H1 (cell line): ENCODE measurements around the gene PKNOX1. TPM values are rescaled to one million over a fixed set of nuclear protein-coding genes. Genes with fewer than 3 reads are reported as not detected.

Source experiments
- CTCF ChIA-PET: fragments of 300-600 bp; sonication (Branson Sonifier 250); formaldehyde crosslinking; loops from one replicate; lab custom pipeline; 2021; ENCODE audit not compliant: partially characterized antibody; lab: Charles Lee
- POLR2A ChIA-PET: fragments of 300-600 bp; sonication (Branson Sonifier 250); formaldehyde crosslinking; loops from one replicate; lab custom pipeline; 2021; ENCODE audit warnings: inconsistent platforms; ENCODE audit not compliant: partially characterized antibody; lab: Charles Lee
- DNase-seq, 2 experiments: peaks; one replicate each; pipeline versions ENCODE4 v3.0.0 to v3.0.0-alpha.2; 2010 to 2022; ENCODE audit warnings: low spot score in 2 of 2, low read depth in 1 of 2, mixed read lengths in 1 of 2
- FAIRE-seq: peaks from 2 replicates; lab custom pipeline; 2011; peaks lifted over from hg19 to GRCh38; lab: Jason Lieb, UNC
- H2AFZ ChIP-seq: 2 replicates; pipeline ENCODE4 v1.8.1; 2012; ENCODE audit warnings: low read length, inconsistent platforms
- H2AK5ac ChIP-seq: 2 replicates; pipeline ENCODE4 v1.6.1; 2013; ENCODE audit warnings: low read depth, low read length
- H2BK120ac ChIP-seq: replicated peaks from 2 replicates; pipeline ENCODE3; 2013; ENCODE audit warnings: low read depth, low read length, inconsistent platforms
- H2BK12ac ChIP-seq: 2 replicates; pipeline ENCODE4 v1.6.1; 2013; ENCODE audit warnings: low read depth, low read length
- H2BK15ac ChIP-seq: 2 replicates; pipeline ENCODE4 v1.6.1; 2013; ENCODE audit warnings: low read length
- H2BK20ac ChIP-seq: 2 replicates; pipeline ENCODE4 v1.6.1; 2013; ENCODE audit warnings: low read length
- H2BK5ac ChIP-seq: 2 replicates; pipeline ENCODE4 v1.6.1; 2013; ENCODE audit warnings: low read depth, low read length
- H3K14ac ChIP-seq: 2 replicates; pipeline ENCODE4 v1.6.1; 2013; ENCODE audit warnings: inconsistent platforms; ENCODE audit not compliant: insufficient read length
- H3K18ac ChIP-seq: 2 replicates; pipeline ENCODE4 v1.6.1; 2013; ENCODE audit warnings: low read length; ENCODE audit errors: extremely low read depth
- H3K23ac ChIP-seq: 2 replicates; pipeline ENCODE4 v1.6.1; 2013; ENCODE audit warnings: inconsistent platforms; ENCODE audit not compliant: insufficient read length
- H3K23me2 ChIP-seq: 2 replicates; pipeline ENCODE4 v1.6.1; 2013; ENCODE audit warnings: low read depth, low read length
- H3K27ac ChIP-seq: 2 replicates; pipeline ENCODE4 v1.6.1; 2011; ENCODE audit warnings: low read depth, low read length, inconsistent platforms
- H3K27me3 ChIP-seq, 4 experiments: replicated peaks in 1 of 4; 1 replicate in 1 of 4; 2 replicates in 3 of 4; pipeline versions ENCODE4 v1.6.1 to v1.8.1; 2011 to 2013; ENCODE audit warnings: low read length in 3 of 4, mild to moderate bottlenecking in 3 of 4, inconsistent platforms in 2 of 4, mixed read lengths in 2 of 4, moderate library complexity in 1 of 4; ENCODE audit not compliant: control insufficient read depth in 3 of 4, insufficient read depth in 3 of 4; ENCODE audit errors: extremely low read depth in 1 of 4
- H3K36me3 ChIP-seq, 4 experiments: 2 replicates each; pipeline versions ENCODE4 v1.6.1 to v1.8.1; 2011 to 2013; ENCODE audit warnings: mild to moderate bottlenecking in 4 of 4, low read length in 3 of 4, moderate library complexity in 2 of 4, control low read depth in 1 of 4, inconsistent platforms in 1 of 4; ENCODE audit not compliant: insufficient read depth in 4 of 4, control insufficient read depth in 2 of 4
- H3K4ac ChIP-seq: replicated peaks from 2 replicates; pipeline ENCODE3; 2013; ENCODE audit warnings: low read length, low read depth, mixed read lengths, inconsistent platforms; ENCODE audit not compliant: insufficient read length
- H3K4me1 ChIP-seq, 4 experiments: replicated peaks in 1 of 4; 1 replicate in 1 of 4; 2 replicates in 3 of 4; pipeline versions ENCODE4 v1.6.1 to v1.8.1; 2011 to 2013; ENCODE audit warnings: low read length in 3 of 4, inconsistent platforms in 2 of 4, mixed read lengths in 1 of 4; ENCODE audit not compliant: insufficient read depth in 4 of 4, control insufficient read depth in 3 of 4
- H3K4me2 ChIP-seq, 2 experiments: 2 replicates each; pipeline versions ENCODE4 v1.6.1 to v1.8.1; 2011 to 2013; ENCODE audit warnings: low read depth in 2 of 2, low read length in 2 of 2, control low read depth in 1 of 2, inconsistent platforms in 1 of 2, mild to moderate bottlenecking in 1 of 2; ENCODE audit not compliant: insufficient read depth in 1 of 2
- H3K4me3 ChIP-seq, 4 experiments: fragments of 200-600, 300-600 bp in 1 of 4; sonication (generic), shearing (Covaris generic), sonication (Bioruptor Twin) in 1 of 4; 2 replicates each; pipeline versions ENCODE4 v1.5.1 to v1.8.1; 2011 to 2016; ENCODE audit warnings: low read length in 4 of 4, low read depth in 3 of 4, control low read depth in 2 of 4, inconsistent platforms in 2 of 4, mild to moderate bottlenecking in 2 of 4, mixed read lengths in 1 of 4, moderate library complexity in 1 of 4; ENCODE audit not compliant: insufficient read depth in 2 of 4; ENCODE audit errors: extremely low read depth in 1 of 4
- H3K56ac ChIP-seq: replicated peaks from 2 replicates; pipeline ENCODE3; 2013; ENCODE audit warnings: low read depth, mild to moderate bottlenecking, mixed read lengths, low read length, inconsistent platforms; ENCODE audit not compliant: insufficient read length
- H3K79me1 ChIP-seq: 2 replicates; pipeline ENCODE4 v1.6.1; 2013; ENCODE audit warnings: low read depth, low read length, control low read depth
- H3K79me2 ChIP-seq, 2 experiments: 2 replicates each; pipeline versions ENCODE4 v1.6.1 to v1.8.1; 2012 to 2013; ENCODE audit warnings: low read length in 2 of 2, mild to moderate bottlenecking in 2 of 2, inconsistent platforms in 1 of 2; ENCODE audit not compliant: insufficient read depth in 2 of 2, control insufficient read depth in 1 of 2
- H3K9ac ChIP-seq, 4 experiments: replicated peaks in 1 of 4; 1 replicate in 1 of 4; 2 replicates in 3 of 4; pipeline versions ENCODE4 v1.6.1 to v1.8.1; 2011 to 2013; ENCODE audit warnings: low read depth in 3 of 4, low read length in 3 of 4, control low read depth in 2 of 4, mild to moderate bottlenecking in 2 of 4, moderate library complexity in 2 of 4, inconsistent platforms in 1 of 4; ENCODE audit errors: extremely low read depth in 1 of 4
- H3K9me3 ChIP-seq, 2 experiments: 2 replicates each; pipeline versions ENCODE4 v1.6.1 to v1.8.1; 2012 to 2013; ENCODE audit warnings: mild to moderate bottlenecking in 2 of 2, moderate library complexity in 2 of 2, control low read depth in 1 of 2, inconsistent platforms in 1 of 2, low read depth in 1 of 2, low read length in 1 of 2, mixed read lengths in 1 of 2; ENCODE audit not compliant: insufficient read depth in 2 of 2
- H4K20me1 ChIP-seq, 2 experiments: replicated peaks in 1 of 2; 2 replicates each; pipeline versions ENCODE3 to v1.8.1; 2011 to 2013; ENCODE audit warnings: inconsistent platforms in 2 of 2, low read length in 2 of 2, mild to moderate bottlenecking in 1 of 2; ENCODE audit not compliant: insufficient read depth in 2 of 2, control insufficient read depth in 1 of 2
- H4K5ac ChIP-seq: 2 replicates; pipeline ENCODE4 v1.6.1; 2013; ENCODE audit warnings: low read length, low read depth, mixed read lengths, inconsistent platforms; ENCODE audit not compliant: insufficient read length
- H4K8ac ChIP-seq: 2 replicates; pipeline ENCODE4 v1.8.0; 2013; ENCODE audit warnings: mild to moderate bottlenecking, moderate library complexity, low read length, inconsistent platforms; ENCODE audit not compliant: insufficient read depth; ENCODE audit errors: extremely low read depth
- H4K91ac ChIP-seq: replicated peaks from 2 replicates; pipeline ENCODE3; 2013; ENCODE audit warnings: low read length, mixed read lengths, inconsistent platforms; ENCODE audit not compliant: insufficient read length
- BCL11A ChIP-seq, 2 experiments: IDR thresholded peaks; one replicate each; pipeline ENCODE4 v1.6.1; 2011; ENCODE audit warnings: low read depth in 2 of 2, low read length in 2 of 2, mild to moderate bottlenecking in 2 of 2
- EP300 ChIP-seq, 2 experiments: IDR thresholded peaks; 1 replicate in 1 of 2; 2 replicates in 1 of 2; pipeline ENCODE4 v1.6.1; 2011 to 2012; ENCODE audit warnings: low read depth in 2 of 2, low read length in 2 of 2, mild to moderate bottlenecking in 2 of 2, borderline replicate concordance in 1 of 2, inconsistent platforms in 1 of 2, moderate library complexity in 1 of 2
- POU5F1 ChIP-seq: IDR thresholded peaks from 2 replicates; pipeline ENCODE4 v1.6.1; 2011; ENCODE audit warnings: low read depth, mild to moderate bottlenecking, low read length, moderate library complexity
- RBBP5 ChIP-seq: IDR thresholded peaks from 2 replicates; pipeline ENCODE4 v1.7.1; 2012; ENCODE audit warnings: low read depth, mild to moderate bottlenecking, inconsistent platforms, low read length, moderate library complexity, borderline replicate concordance
- WGBS, 2 experiments: shearing (Covaris generic) in 1 of 2; methylation state at CpG; one replicate each; pipeline versions ENCODE4 v1.1.6 to v1.1.7; 2013 to 2015; ENCODE audit warnings: low lambda C conversion rate in 2 of 2, mixed read lengths in 2 of 2, inconsistent platforms in 1 of 2, low coverage in 1 of 2, missing lambda C conversion rate in 1 of 2; ENCODE audit not compliant: insufficient replicate concordance in 2 of 2, insufficient coverage in 1 of 2, insufficient read length in 1 of 2; ENCODE audit errors: extremely low coverage in 1 of 2, missing lambda C conversion rate in 1 of 2; 5-methylcytosine and 5-hydroxymethylcytosine counted together
- polyA plus RNA-seq, 7 experiments: library from polyadenylated mRNA; depleted of rRNA in 3 of 7; stranded (reverse) in 5 of 7; unstranded in 2 of 7; fragments of >200 nt in 5 of 7; fragments of 200-250 nt in 2 of 7; gene quantifications; 1 replicate in 5 of 7; 2 replicates in 1 of 7; 4 replicates in 1 of 7; pipeline versions ENCODE4 v1.2.1 to v1.2.3, GENCODE V29; 2011 to 2013; ENCODE audit warnings: missing spikeins in 2 of 7, mixed read lengths in 2 of 7
- total RNA-seq: library from RNA; stranded (reverse); fragmentation: NEBNext Ultra II Directional; extraction: Animal tissue kit (Norgen Biotek cat#: 25700); gene quantifications from 2 replicates; pipeline ENCODE4 v1.2.1, GENCODE V29; 2021

PKNOX1 gene
- total and polyA plus RNA-seq, 2 of the 8 experiments (the other 6 are each of a cell fraction or from before 2014, with no cell fraction given) = 20.4 to 31.9 TPM

GRCh38 chr21:43027846-43028731 lies 53.7 kb downstream of the PKNOX1 start:
- H3K4ac ChIP-seq = no peak overlapping the region
- no peaks in the 10 kb centered on the region for H3K79me2 ChIP-seq
- no peak overlapping the region for H3K23ac ChIP-seq
- no peak overlapping the region for H2BK15ac ChIP-seq
- 0 out of 2 replicates have a peak, but pooled peaks cover 2% of the 10 kb centered on the region for H3K23me2 ChIP-seq
- H4K91ac ChIP-seq = peak overlapping the region; percentile 6
- H3K4me2 ChIP-seq = no peak overlapping the region
- H3K14ac ChIP-seq = no peak overlapping the region
- no peaks in the 10 kb centered on the region for H3K27me3 ChIP-seq
- POLR2A ChIA-PET = interaction anchor here (0.7 to 1.2 kb wide), 3 partner anchors 14 to 187 kb away, joined by 3 to 4 read pairs (median 3); no protein-coding TSS in a partner anchor
- H3K9me3 ChIP-seq = no peaks in the 10 kb centered on the region
- DNase-seq (no peak), FAIRE-seq (no peak)
- no peak overlapping the region for H2BK5ac ChIP-seq
- H3K56ac ChIP-seq = no peak overlapping the region
- H3K27ac ChIP-seq = no peak overlapping the region
- TF ChIP-seq POU5F1 (no peak), BCL11A (IDR thresholded peaks at IDR 0.05; ENCODE audit: low read depth in 2 of 2, low read length in 2 of 2) (no peak), RBBP5 (no peak), EP300 (IDR thresholded peaks at IDR 0.05; ENCODE audit: borderline replicate concordance in 1 of 2, low read depth in 2 of 2, low read length in 2 of 2) (no peak)
- H2AK5ac ChIP-seq = no peak overlapping the region
- no peak overlapping the region for H3K9ac ChIP-seq
- H3K79me1 ChIP-seq = no peaks in the 10 kb centered on the region
- no peak overlapping the region for H2BK20ac ChIP-seq
- no peak overlapping the region for H2BK12ac ChIP-seq
- no peak overlapping the region for H3K4me3 ChIP-seq
- no peak overlapping the region for H4K5ac ChIP-seq
- no peak overlapping the region for H2BK120ac ChIP-seq
- CTCF ChIA-PET = interaction anchor here (0.6 kb wide), 1 partner anchor 150 kb away, joined by 3 read pairs; no protein-coding TSS in a partner anchor
- H3K36me3 ChIP-seq = peaks cover 5 to 36% (median 14%) of the 10 kb centered on the region in 4 experiments; a peak in 7 of 8 replicates
- no peak overlapping the region for H2AFZ ChIP-seq
- no peaks in the 10 kb centered on the region for H3K4me1 ChIP-seq
- 93% methylated on average over 27 of the region's 27 CpGs; no CpG with 5 or more reads in 1 of the 2 experiments for WGBS, 2 experiments
- H3K18ac ChIP-seq = no peak overlapping the region
- no peak overlapping the region for H4K8ac ChIP-seq
- H4K20me1 ChIP-seq = no peaks in the 10 kb centered on the region
